ENCODE data around the gene ATF7IP2. TPM values are rescaled to one million over a fixed set of nuclear protein-coding genes. Genes with fewer than 3 reads are reported as not detected.
"Not testable (repeated sequence)": the region's sequence is repeated elsewhere in the genome, so short reads cannot be mapped to it uniquely, and the experiment has no call there.

ATF7IP2 gene
- total RNA-seq, 1 experiment from 2014 or later = 22.8 TPM

DNA sequence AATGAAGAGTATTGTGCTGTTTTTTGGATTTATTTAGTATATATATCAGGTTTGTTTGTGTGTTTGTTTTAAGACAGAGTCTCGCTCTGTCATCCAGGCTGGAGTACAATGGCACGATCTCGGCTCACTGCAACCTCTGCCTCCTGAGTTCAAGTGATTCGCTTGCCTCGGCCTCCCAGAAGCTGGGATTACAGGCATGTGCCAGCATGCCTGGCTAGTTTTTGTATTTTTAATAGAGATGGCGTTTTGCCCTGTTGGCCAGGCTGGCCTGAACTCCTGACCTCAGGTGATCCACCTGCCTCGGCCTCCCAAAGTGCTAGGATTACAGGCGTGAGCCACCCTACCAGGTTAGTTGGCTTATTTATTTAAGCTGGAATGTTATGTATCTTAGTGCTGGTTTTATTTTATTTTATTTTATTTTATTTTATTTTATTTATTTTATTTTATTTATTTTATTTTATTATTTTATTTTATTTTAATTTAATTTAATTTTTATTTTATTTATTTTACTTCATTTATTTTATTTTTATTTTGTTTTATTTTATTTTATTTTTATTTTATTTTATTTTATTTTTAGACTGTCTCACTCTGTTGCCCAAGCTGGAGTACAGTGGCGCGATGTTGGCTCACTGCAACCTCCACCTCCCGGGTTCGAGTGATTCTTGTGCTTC is 43.6 kb downstream of the ATF7IP2 start:
- H3K36me3 Mint-ChIP-seq = peaks cover 35% of the 10 kb centered on the region
- H3K4me1 Mint-ChIP-seq; H3K4me3 Mint-ChIP-seq; CTCF ChIA-PET; ATAC-seq; DNase-seq (ENCODE audit: low spot score); H3K27ac Mint-ChIP-seq; H3K27me3 Mint-ChIP-seq (ENCODE audit: low read depth); H3K9me3 Mint-ChIP-seq; POLR2A ChIA-PET: not testable (repeated sequence)
- peak; percentile 100 for TF ChIP-seq HMGA2 (CRISPR knock-in tag; IDR thresholded peaks at IDR 0.05)

DNA sequence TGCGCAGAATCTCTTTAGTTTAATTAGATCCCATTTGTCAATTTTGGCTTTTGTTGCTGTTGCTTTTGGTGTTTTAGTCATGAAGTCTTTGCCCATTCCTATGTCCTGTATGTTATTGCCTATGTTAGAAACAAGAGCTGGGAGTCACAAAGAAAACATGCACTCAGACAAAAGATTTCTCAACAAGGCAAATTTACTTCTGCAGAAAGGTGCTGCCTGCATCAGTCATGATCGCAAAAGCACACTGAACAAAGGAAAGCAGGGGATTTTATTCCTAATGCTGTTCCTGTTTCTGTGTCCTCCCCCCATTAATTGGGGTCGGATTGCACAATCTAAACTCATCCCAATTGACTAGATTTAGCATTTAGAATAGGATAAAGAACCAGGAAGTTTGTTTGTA is 55.9 kb downstream of the ATF7IP2 start:
- H3K4me3 Mint-ChIP-seq = no peak overlapping the region
- TF ChIP-seq JAZF1 (CRISPR knock-in tag; IDR thresholded peaks at IDR 0.05) (no peak), ZNF317 (CRISPR knock-in tag; IDR thresholded peaks at IDR 0.05; ENCODE audit: borderline replicate concordance, low read depth) (no peak), CREB1 (CRISPR knock-in tag; IDR thresholded peaks at IDR 0.05) (no peak), ELF4 (CRISPR knock-in tag; IDR thresholded peaks at IDR 0.05; ENCODE audit: low read depth) (no peak), ZNF671 (CRISPR knock-in tag; IDR thresholded peaks at IDR 0.05) (no peak)
- TF ChIP-seq, protein P1, sequence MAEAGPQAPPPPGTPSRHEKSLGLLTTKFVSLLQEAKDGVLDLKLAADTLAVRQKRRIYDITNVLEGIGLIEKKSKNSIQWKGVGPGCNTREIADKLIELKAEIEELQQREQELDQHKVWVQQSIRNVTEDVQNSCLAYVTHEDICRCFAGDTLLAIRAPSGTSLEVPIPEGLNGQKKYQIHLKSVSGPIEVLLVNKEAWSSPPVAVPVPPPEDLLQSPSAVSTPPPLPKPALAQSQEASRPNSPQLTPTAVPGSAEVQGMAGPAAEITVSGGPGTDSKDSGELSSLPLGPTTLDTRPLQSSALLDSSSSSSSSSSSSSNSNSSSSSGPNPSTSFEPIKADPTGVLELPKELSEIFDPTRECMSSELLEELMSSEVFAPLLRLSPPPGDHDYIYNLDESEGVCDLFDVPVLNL (CRISPR knock-in tag; IDR thresholded peaks at IDR 0.05; ENCODE audit: borderline replicate concordance, low read depth) = no peak
- TF ChIP-seq, protein P2, sequence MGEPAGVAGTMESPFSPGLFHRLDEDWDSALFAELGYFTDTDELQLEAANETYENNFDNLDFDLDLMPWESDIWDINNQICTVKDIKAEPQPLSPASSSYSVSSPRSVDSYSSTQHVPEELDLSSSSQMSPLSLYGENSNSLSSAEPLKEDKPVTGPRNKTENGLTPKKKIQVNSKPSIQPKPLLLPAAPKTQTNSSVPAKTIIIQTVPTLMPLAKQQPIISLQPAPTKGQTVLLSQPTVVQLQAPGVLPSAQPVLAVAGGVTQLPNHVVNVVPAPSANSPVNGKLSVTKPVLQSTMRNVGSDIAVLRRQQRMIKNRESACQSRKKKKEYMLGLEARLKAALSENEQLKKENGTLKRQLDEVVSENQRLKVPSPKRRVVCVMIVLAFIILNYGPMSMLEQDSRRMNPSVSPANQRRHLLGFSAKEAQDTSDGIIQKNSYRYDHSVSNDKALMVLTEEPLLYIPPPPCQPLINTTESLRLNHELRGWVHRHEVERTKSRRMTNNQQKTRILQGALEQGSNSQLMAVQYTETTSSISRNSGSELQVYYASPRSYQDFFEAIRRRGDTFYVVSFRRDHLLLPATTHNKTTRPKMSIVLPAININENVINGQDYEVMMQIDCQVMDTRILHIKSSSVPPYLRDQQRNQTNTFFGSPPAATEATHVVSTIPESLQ (CRISPR knock-in tag; IDR thresholded peaks at IDR 0.05) = no peak
- peaks cover 75% of the 10 kb centered on the region for H3K36me3 Mint-ChIP-seq
- H3K27ac Mint-ChIP-seq = no peak overlapping the region
- H3K27me3 Mint-ChIP-seq (ENCODE audit: low read depth) = no peaks in the 10 kb centered on the region
- ChIA-PET POLR2A (no interaction called here), CTCF (interaction anchor here (0.6 kb wide), 1 partner anchor 141 kb away, joined by 6 read pairs; no protein-coding TSS in a partner anchor)
- H3K4me1 Mint-ChIP-seq = no peaks in the 10 kb centered on the region
- peaks cover 38% of the 10 kb centered on the region for H3K9me3 Mint-ChIP-seq
- ATAC-seq (no peak), DNase-seq (ENCODE audit: low spot score) (no peak)

DNA sequence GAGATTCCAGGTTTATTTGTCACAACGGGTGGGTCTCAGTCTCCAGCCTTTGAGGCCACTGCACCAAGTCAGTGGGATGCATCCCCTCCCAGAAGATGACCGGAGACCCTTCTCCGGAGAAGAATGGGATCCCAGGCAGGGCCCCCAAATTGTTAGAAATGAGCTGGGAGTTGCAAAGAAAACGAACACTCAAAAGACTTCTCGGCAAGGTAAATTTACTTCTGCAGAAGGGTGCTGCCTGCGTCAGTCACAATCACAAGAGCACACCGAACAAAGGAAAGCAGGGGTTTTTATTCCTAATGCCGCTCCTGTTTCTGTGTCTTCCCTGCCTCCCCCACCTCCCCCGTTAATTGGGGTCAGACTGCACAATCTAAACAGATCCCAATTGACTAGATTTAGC is 61.4 kb downstream of the ATF7IP2 start:
- TF ChIP-seq ETV6 (CRISPR knock-in tag; IDR thresholded peaks at IDR 0.05) (no peak), CREM (CRISPR knock-in tag; IDR thresholded peaks at IDR 0.05) (no peak)
- TF ChIP-seq, protein P3, sequence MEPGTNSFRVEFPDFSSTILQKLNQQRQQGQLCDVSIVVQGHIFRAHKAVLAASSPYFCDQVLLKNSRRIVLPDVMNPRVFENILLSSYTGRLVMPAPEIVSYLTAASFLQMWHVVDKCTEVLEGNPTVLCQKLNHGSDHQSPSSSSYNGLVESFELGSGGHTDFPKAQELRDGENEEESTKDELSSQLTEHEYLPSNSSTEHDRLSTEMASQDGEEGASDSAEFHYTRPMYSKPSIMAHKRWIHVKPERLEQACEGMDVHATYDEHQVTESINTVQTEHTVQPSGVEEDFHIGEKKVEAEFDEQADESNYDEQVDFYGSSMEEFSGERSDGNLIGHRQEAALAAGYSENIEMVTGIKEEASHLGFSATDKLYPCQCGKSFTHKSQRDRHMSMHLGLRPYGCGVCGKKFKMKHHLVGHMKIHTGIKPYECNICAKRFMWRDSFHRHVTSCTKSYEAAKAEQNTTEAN (CRISPR knock-in tag; IDR thresholded peaks at IDR 0.05) = no peak
- TF ChIP-seq, protein P4, sequence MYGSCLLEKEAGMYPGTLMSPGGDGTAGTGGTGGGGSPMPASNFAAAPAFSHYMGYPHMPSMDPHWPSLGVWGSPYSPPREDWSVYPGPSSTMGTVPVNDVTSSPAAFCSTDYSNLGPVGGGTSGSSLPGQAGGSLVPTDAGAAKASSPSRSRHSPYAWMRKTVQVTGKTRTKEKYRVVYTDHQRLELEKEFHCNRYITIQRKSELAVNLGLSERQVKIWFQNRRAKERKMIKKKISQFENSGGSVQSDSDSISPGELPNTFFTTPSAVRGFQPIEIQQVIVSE (CRISPR knock-in tag; IDR thresholded peaks at IDR 0.05; ENCODE audit: borderline replicate concordance) = no peak
- TF ChIP-seq, protein P5, sequence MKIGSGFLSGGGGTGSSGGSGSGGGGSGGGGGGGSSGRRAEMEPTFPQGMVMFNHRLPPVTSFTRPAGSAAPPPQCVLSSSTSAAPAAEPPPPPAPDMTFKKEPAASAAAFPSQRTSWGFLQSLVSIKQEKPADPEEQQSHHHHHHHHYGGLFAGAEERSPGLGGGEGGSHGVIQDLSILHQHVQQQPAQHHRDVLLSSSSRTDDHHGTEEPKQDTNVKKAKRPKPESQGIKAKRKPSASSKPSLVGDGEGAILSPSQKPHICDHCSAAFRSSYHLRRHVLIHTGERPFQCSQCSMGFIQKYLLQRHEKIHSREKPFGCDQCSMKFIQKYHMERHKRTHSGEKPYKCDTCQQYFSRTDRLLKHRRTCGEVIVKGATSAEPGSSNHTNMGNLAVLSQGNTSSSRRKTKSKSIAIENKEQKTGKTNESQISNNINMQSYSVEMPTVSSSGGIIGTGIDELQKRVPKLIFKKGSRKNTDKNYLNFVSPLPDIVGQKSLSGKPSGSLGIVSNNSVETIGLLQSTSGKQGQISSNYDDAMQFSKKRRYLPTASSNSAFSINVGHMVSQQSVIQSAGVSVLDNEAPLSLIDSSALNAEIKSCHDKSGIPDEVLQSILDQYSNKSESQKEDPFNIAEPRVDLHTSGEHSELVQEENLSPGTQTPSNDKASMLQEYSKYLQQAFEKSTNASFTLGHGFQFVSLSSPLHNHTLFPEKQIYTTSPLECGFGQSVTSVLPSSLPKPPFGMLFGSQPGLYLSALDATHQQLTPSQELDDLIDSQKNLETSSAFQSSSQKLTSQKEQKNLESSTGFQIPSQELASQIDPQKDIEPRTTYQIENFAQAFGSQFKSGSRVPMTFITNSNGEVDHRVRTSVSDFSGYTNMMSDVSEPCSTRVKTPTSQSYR (CRISPR knock-in tag; IDR thresholded peaks at IDR 0.05) = no peak
- Mint-ChIP-seq H3K36me3 (peaks cover 92% of the 10 kb centered on the region), H3K4me3 (no peak overlapping the region), H3K27ac (no peak overlapping the region), H3K27me3 (ENCODE audit: low read depth) (no peaks in the 10 kb centered on the region), H3K9me3 (peaks cover 33% of the 10 kb centered on the region), H3K4me1 (no peaks in the 10 kb centered on the region)
- DNase-seq (ENCODE audit: low spot score) = no peak
- no peak for ATAC-seq
- CTCF ChIA-PET = no interaction called here
- POLR2A ChIA-PET = no interaction called here
